ENCODE results near the gene PTEN.
"Not testable (repeated sequence)": the region's sequence is repeated elsewhere in the genome, so short reads cannot be mapped to it uniquely, and the experiment has no call there.

Gene PTEN

GRCh38 chr10:87872828-87873227, 9.4 kb downstream of the PTEN start:
- no peak for DNase-seq (ENCODE audit: low spot score)

DNA sequence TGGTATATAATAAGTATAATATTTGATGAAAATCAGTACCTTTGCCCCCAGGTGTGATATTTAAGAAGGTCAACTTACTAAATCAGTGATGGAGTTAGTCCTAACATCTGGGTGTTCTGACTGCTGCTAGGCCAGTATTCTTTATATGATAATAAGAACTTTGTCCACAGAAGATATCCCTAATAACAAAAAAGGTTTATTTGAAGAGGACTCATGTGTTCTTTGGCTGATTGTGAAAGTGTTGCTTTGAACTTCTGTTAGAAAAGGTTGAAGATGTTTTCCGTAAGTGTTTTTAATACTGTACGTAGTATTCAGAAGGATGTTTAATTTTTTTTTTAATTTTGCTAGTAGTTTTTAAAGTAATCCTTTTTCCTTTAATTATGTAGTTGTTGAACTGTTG, 10.2 kb downstream of the PTEN start:
- no peak for DNase-seq (ENCODE audit: low spot score)

- no peak for DNase-seq (ENCODE audit: low spot score)
Observed at GRCh38 chr10:87875929-87876571, 12.6 kb downstream of the PTEN start.

GRCh38 chr10:87878664-87879459, 15.4 kb downstream of the PTEN start:
- DNase-seq (ENCODE audit: low spot score): no peak

GRCh38 chr10:87880336-87880735, 16.9 kb downstream of the PTEN start:
- no peak for DNase-seq (ENCODE audit: low spot score)

DNA sequence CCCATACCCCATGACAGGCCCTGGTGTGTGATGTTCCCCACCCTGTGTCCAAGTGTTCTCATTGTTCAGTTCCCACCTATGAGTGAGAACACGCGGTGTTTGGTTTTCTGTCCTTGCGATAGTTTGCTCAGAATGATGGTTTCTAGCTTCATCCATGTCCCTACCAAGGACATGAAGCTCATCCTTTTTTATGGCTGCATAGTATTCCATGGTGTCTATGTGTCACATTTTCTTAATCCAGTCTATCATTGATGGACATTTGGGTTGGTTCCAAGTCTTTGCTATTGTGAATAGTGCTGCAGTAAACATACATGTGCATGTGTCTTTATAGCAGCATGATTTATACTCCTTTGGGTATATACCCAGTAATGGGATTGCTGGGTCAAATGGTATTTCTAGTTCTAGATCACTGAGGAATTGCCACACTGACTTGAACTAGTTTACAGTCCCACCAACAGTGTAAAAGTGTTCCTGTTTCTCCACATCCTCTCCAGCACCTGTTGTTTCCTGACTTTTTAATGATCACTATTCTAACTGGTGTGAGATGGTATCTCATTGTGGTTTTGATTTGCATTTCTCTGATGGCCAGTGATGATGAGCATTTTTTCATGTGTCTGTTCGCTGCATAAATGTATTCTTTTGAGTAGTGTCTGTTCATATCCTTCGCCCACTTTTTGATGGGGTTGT, 18.1 kb downstream of the PTEN start:
- not testable (repeated sequence) for DNase-seq (ENCODE audit: low spot score)

DNA sequence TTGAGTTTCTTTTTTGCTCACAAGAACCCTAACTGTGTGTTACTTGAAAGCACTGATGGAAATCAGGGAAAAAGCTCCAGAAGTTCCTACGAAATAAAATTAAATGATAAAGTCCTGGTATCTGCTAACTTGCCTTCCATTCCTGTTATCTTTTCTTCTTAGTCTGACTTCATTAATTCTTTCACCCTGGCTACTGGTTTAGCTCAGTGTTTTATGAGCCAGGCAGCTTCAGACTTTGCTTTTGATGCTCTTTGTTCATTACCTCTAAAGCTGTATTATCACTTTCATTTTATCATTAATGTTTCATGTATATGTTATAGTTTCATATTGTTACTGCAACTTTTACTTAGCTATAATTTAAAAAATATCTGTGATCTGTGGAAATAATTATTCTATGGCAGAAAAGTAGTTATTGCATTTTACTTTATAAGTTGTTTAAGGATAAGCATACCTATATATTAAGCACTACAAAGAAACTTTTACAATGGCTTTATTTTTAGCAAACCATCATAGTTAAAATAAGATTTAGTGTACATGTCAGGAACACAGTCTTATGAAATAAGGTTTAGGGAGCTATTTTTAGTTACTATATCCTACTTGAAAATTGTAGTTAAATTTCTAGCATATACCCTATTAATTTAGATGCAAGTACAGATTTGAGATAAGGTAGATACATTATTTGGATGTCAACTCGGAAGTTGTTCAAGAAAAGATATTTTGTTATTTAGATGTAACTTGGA, 19.3 kb downstream of the PTEN start:
- DNase-seq (ENCODE audit: low spot score): no peak

GRCh38 chr10:87886635-87887034, 23.2 kb downstream of the PTEN start:
- DNase-seq (ENCODE audit: low spot score): no peak

DNA sequence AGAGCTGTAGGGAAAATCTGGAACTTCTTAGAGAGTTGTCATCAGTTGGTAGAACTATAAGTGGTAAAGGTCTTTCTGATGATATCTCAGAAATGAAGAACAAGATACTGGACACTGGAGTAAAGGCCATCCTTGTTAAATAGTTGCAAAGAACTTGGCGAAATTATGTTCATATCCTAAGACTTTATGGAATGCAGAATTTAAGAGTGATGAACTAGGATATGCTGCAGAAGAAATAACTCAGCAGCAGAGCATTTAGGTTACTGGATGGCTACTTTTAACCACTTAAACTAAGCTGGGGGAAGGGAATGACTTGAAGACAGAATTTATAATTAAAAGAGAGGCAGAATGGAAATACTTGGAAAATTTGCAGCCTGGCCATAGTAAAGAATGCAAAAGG, 23.7 kb downstream of the PTEN start:
- no peak for DNase-seq (ENCODE audit: low spot score)

- DNase-seq (ENCODE audit: low spot score): no peak
Observed at GRCh38 chr10:87887548-87888289, 24.3 kb downstream of the PTEN start.

DNA sequence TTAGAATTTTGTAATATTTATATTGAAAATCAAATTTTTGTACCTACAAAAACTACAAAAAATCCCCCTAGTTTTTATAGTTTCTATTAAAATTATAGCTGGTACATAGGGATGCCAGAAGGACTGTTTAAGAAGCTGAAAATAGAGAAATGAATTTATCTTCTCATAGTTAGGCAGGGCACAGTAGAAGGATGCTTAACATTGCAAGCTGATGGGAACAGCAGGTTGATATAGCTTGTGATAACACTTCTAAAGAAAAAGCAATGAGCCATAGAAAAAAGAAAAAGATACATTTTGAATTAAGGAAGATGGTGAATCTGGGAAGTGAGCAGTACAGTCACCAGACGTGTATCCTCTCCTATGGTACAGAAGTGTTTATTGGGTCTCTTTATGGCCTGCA, 32.0 kb downstream of the PTEN start:
- no peak for DNase-seq (ENCODE audit: low spot score)

- DNase-seq (ENCODE audit: low spot score): no peak
Observed at GRCh38 chr10:87896216-87896615, 32.8 kb downstream of the PTEN start.

DNA sequence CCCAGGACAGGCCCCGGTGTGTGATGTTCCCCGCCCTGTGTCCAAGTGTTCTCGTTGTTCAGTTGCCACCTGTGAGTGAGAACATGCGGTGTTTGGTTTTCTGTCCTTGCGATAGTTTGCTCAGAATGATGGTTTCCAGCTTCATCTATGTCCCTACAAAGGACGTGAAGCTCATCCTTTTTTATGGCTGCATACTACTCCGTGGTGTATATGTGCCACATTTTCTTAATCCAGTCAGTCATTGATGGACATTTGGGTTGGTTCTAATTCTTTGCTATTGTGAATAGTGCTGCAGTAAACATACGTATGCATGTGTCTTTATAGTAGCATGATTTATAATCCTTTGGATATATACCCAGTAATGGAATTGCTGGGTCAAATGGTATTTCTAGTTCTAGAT, 34.5 kb downstream of the PTEN start:
- not testable (repeated sequence) for DNase-seq (ENCODE audit: low spot score)

DNA sequence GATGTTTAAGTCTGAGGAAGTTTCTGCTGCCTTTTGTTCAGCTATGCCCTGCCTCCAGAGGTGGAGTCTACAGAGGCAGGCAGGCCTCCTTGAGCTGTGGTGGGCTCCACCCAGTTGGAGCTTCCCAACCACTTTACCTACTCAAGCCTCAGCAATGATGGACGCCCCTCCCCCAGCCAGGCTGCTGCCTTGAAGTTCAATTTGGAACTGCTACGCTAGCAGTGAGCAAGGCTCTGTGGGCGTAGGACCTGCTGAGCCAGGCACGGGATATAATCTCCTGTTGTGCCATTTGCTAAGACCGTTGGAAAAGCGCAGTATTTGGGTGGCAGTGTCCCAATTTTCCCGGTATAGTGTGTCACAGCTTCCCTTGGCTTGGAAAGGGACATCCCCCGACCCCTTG, 40.0 kb downstream of the PTEN start:
- DNase-seq (ENCODE audit: low spot score): not testable (repeated sequence)

GRCh38 chr10:87913156-87913921, 49.9 kb downstream of the PTEN start:
- no peak for DNase-seq (ENCODE audit: low spot score)

DNA sequence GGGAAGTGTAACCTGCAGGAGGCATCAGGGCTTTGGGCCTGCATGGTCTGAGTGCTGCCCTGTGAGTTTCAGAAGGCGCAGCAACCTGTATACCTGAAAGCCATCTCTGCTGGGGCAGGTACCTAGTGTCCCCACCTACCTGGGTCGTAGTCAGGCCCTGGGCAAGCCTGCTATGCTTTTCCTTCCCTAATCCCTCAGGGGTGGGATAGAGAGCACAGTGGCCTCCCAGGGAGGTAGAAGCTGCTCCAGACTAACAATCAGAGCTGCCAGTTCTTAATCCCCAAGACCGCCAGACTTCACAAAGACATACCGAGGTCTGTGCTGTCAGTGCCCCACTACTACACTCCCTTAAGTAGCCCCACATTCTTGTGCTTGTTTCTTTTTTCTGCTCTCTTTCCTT, 52.0 kb downstream of the PTEN start:
- DNase-seq (ENCODE audit: low spot score): no peak

DNA sequence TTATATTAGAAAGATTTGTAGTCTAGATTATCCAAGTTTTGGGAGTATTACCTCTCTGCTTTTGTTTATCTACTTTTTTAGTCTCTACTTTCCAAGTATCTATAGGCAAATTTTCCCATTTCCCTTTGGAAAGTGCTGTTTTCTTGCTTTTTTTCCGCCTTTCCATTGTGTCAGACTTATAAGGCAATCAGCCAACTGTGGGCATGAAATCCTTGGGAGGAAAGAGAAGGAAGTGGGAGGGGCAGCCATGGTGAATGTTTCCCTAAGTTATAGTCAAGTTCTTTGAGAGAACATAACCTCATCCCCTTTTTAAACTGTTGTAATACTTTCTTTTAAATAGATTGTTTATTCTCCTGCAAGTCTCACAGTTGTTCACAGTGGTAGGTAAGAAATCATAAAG, 52.6 kb downstream of the PTEN start:
- no peak for DNase-seq (ENCODE audit: low spot score)

DNA sequence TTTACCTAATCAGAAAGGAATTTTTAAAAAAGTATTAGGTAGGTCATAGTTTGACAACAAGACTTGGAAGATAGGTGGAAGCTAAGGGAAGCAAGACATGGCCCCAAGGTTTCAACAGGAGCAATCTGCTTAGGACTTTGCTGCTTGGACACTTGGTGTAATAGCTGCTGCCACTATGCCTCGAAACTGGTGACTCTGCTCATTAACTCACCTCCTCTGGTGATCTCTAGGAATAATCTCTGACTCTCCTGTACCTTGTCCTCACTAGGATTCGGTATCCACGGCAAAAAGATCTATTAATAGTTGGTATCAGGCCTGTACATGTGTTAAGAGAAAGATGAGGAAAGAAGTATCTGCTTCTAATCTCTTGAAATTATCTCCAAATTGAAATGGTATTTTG, 53.1 kb downstream of the PTEN start:
- DNase-seq (ENCODE audit: low spot score): no peak

DNA sequence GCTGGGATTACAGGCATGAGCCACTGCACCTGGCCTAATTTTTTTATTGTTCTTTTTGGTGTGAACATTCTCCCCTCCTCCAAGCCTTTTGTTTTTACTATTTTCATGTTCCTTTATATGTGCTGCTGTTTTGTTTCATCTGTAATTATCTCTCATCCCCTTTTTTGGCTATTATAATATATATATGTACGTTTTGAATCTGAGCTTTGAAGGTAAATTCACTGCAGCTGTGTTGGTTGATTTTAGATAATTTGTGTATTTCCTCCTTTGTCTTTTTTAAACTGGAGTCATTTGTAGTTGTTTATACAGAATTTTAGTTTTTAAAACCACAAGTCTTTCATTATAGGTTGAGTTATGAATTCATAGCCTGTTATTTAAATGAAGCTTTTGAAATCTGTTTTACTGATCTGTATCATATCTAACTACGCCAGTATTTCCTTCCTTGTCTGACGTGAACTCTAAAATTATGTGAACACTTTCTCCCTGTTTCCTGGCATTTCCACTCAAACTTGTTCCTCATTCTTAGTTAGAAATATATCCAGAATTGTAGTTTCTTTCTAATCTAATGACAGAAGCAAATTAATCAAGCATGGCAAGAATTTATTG, 54.9 kb downstream of the PTEN start:
- DNase-seq (ENCODE audit: low spot score): no peak

DNA sequence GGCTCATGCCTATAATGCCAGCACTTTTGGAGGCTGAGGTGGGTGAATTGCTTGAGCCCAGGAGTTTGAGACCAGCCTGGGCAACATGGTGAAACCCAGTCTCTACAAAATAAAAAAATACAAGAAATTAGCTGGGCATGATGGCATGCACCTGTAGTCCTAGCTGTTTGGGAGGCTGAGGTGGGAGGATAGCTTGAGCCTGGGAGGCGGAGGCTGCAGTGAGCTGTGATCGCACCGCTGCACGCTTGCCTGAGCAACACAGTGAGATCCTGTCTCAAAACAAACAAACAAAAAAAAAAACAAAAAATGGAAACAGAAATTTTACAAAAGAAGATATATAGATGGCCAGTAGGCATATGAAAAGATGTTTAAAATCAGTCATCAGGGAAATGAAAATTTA, 57.1 kb downstream of the PTEN start:
- DNase-seq (ENCODE audit: low spot score): no peak
